ENCODE measurements around the gene SLC6A7. TPM values are rescaled to one million over a fixed set of nuclear protein-coding genes. Genes with fewer than 3 reads are reported as not detected.

Gene SLC6A7
- total RNA-seq, 1 experiment from 2014 or later: not detected

- no peak for DNase-seq
- Histone ChIP-seq H3K79me2 (ENCODE audit: low read depth) (no peaks in the 10 kb centered on the region), H4K20me1 (ENCODE audit: insufficient read depth) (no peaks in the 10 kb centered on the region), H3K9me2 (ENCODE audit: insufficient read depth) (no peaks in the 10 kb centered on the region), H3F3A (ENCODE audit: insufficient read depth, low read depth) (no peaks in the 10 kb centered on the region), H3K27ac (no peak overlapping the region), H3K4me2 (no peak overlapping the region), H3K4me1 (replicated peaks; ENCODE audit: insufficient read depth) (0 out of 2 replicates have a peak, but pooled peaks cover 7% of the 10 kb centered on the region), H2AFZ (no peak overlapping the region), H3K4me3 (no peak overlapping the region), H3K36me3 (ENCODE audit: low read depth) (no peaks in the 10 kb centered on the region), H3K9me3 (ENCODE audit: insufficient read depth, low read depth) (no peaks in the 10 kb centered on the region), H3K27me3 (ENCODE audit: insufficient read depth, low read depth) (no peaks in the 10 kb centered on the region)
- ChIA-PET CTCF (interaction anchor here (1.0 kb wide), 1 partner anchor 383 kb away, joined by 4 read pairs; no protein-coding TSS in a partner anchor), POLR2A (ENCODE audit: unreplicated experiment) (no interaction called here)
- TF ChIP-seq EZH2 (IDR thresholded peaks at IDR 0.05; ENCODE audit: low read depth): no peak
- intact Hi-C loops (cut with micrococcal nuclease; ENCODE audit: unreplicated experiment): loop anchor here (5.0 to 10.0 kb wide), 2 partner anchors 174 to 582 kb away; no protein-coding TSS in a partner anchor
- BruUV-seq (replicated peaks): no TSS peak
Measured at GRCh38 chr5:150219142-150219541, 29.3 kb downstream of the SLC6A7 start.

- H4K20me1 ChIP-seq (ENCODE audit: insufficient read depth): no peaks in the 10 kb centered on the region
- H2AFZ ChIP-seq: no peak overlapping the region
- no peaks in the 10 kb centered on the region for H3K9me2 ChIP-seq (ENCODE audit: insufficient read depth)
- H3K79me2 ChIP-seq (ENCODE audit: low read depth): no peaks in the 10 kb centered on the region
- no TSS peak for BruUV-seq (replicated peaks)
- no peaks in the 10 kb centered on the region for H3K9me3 ChIP-seq (ENCODE audit: insufficient read depth, low read depth)
- no peak overlapping the region for H3K4me3 ChIP-seq
- ChIA-PET POLR2A (ENCODE audit: unreplicated experiment) (interaction anchor here (0.6 kb wide), 1 partner anchor 100 kb away, joined by 17 read pairs; no protein-coding TSS in a partner anchor), CTCF (interaction anchor here (0.6 to 1.0 kb wide), 2 partner anchors 90 to 383 kb away, joined by 4 to 9 read pairs; no protein-coding TSS in a partner anchor)
- no peak overlapping the region for H3K4me2 ChIP-seq
- TF ChIP-seq EZH2 (IDR thresholded peaks at IDR 0.05; ENCODE audit: low read depth): no peak
- no peak for TF ChIP-seq CTCF (conservative IDR thresholded peaks at IDR 0.05)
- no peaks in the 10 kb centered on the region for H3K27me3 ChIP-seq (ENCODE audit: insufficient read depth, low read depth)
- DNase-seq: no peak
- 0 out of 2 replicates have a peak, but pooled peaks cover 7% of the 10 kb centered on the region for H3K4me1 ChIP-seq (replicated peaks; ENCODE audit: insufficient read depth)
- intact Hi-C loops (cut with micrococcal nuclease; ENCODE audit: unreplicated experiment): loop anchor here (5.0 to 10.0 kb wide), 2 partner anchors 175 to 583 kb away; no protein-coding TSS in a partner anchor
- H3K27ac ChIP-seq: no peak overlapping the region
- H3K36me3 ChIP-seq (ENCODE audit: low read depth): no peaks in the 10 kb centered on the region
- H3F3A ChIP-seq (ENCODE audit: insufficient read depth, low read depth): no peaks in the 10 kb centered on the region
Measured at GRCh38 chr5:150219861-150220260, 30.0 kb downstream of the SLC6A7 start.

GRCh38 chr5:150221471-150221870 lies 31.6 kb downstream of the SLC6A7 start:
- Histone ChIP-seq H3K36me3 (ENCODE audit: low read depth) (no peaks in the 10 kb centered on the region), H3K9me3 (ENCODE audit: insufficient read depth, low read depth) (no peaks in the 10 kb centered on the region), H3K79me2 (ENCODE audit: low read depth) (no peaks in the 10 kb centered on the region), H3K4me2 (no peak overlapping the region), H3K27ac (no peak overlapping the region), H3K9me2 (ENCODE audit: insufficient read depth) (no peaks in the 10 kb centered on the region), H4K20me1 (ENCODE audit: insufficient read depth) (no peaks in the 10 kb centered on the region), H3K4me3 (no peak overlapping the region), H3F3A (ENCODE audit: insufficient read depth, low read depth) (no peaks in the 10 kb centered on the region), H3K4me1 (replicated peaks; ENCODE audit: insufficient read depth) (no peaks in the 10 kb centered on the region), H2AFZ (no peak overlapping the region), H3K27me3 (ENCODE audit: insufficient read depth, low read depth) (no peaks in the 10 kb centered on the region)
- ChIA-PET POLR2A (ENCODE audit: unreplicated experiment) (no interaction called here), CTCF (no interaction called here)
- no peak for DNase-seq
- BruUV-seq (replicated peaks): no TSS peak
- TF ChIP-seq EZH2 (IDR thresholded peaks at IDR 0.05; ENCODE audit: low read depth): no peak
- no peak for TF ChIP-seq CTCF (conservative IDR thresholded peaks at IDR 0.05)
- intact Hi-C loops (cut with micrococcal nuclease; ENCODE audit: unreplicated experiment): no loop called here

GRCh38 chr5:150222906-150223305 lies 33.0 kb downstream of the SLC6A7 start:
- H3K9me3 ChIP-seq (ENCODE audit: insufficient read depth, low read depth): no peaks in the 10 kb centered on the region
- no TSS peak for BruUV-seq (replicated peaks)
- H3K79me2 ChIP-seq (ENCODE audit: low read depth): no peaks in the 10 kb centered on the region
- no peaks in the 10 kb centered on the region for H4K20me1 ChIP-seq (ENCODE audit: insufficient read depth)
- H2AFZ ChIP-seq: no peak overlapping the region
- CTCF ChIA-PET: no interaction called here
- no peak overlapping the region for H3K4me2 ChIP-seq
- no peaks in the 10 kb centered on the region for H3K9me2 ChIP-seq (ENCODE audit: insufficient read depth)
- no peaks in the 10 kb centered on the region for H3K27me3 ChIP-seq (ENCODE audit: insufficient read depth, low read depth)
- H3K36me3 ChIP-seq (ENCODE audit: low read depth): no peaks in the 10 kb centered on the region
- TF ChIP-seq EZH2 (IDR thresholded peaks at IDR 0.05; ENCODE audit: low read depth) (no peak), CTCF (conservative IDR thresholded peaks at IDR 0.05) (no peak)
- no peak overlapping the region for H3K27ac ChIP-seq
- POLR2A ChIA-PET (ENCODE audit: unreplicated experiment): no interaction called here
- peaks cover 5% of the 10 kb centered on the region; the same call in 1 of the 2 replicates for H3K4me1 ChIP-seq (replicated peaks; ENCODE audit: insufficient read depth)
- DNase-seq: no peak
- no peak overlapping the region for H3K4me3 ChIP-seq
- intact Hi-C loops (cut with micrococcal nuclease; ENCODE audit: unreplicated experiment): no loop called here
- H3F3A ChIP-seq (ENCODE audit: insufficient read depth, low read depth): no peaks in the 10 kb centered on the region

All from PC-9 (cell line).